ENCODE data around the gene HBD.
A peak's percentile ranks its signal among the peaks of the same experiment; 100 is the strongest.
"Not testable (repeated sequence)": the region's sequence is repeated elsewhere in the genome, so short reads cannot be mapped to it uniquely, and the experiment has no call there.

Gene HBD

GRCh38 chr11:5234381-5234834, at the start of gene HBD:
Gene HBD (minus strand): TSS chr11:5234483. CDS start chr11:5234433, 50 bp downstream.
- DNase-seq (ENCODE audit: insufficient read length, low spot score) (peak; percentile 5), FAIRE-seq (no peak)

GRCh38 chr11:5283882-5284281, 49.6 kb upstream of the HBD start:
- no peak for FAIRE-seq

GRCh38 chr11:5283086-5283485, 48.8 kb upstream of the HBD start:
- DNase-seq (ENCODE audit: insufficient read length, low spot score) (no peak), FAIRE-seq (no peak)

More at GRCh38 chr11:5283882-5284281, 49.6 kb upstream of the HBD start:
- DNase-seq (ENCODE audit: insufficient read length, low spot score), result no peak

GRCh38 chr11:5282628-5283027, 48.3 kb upstream of the HBD start:
- FAIRE-seq, result no peak

GRCh38 chr11:5281596-5281995, 47.3 kb upstream of the HBD start:
- DNase-seq (ENCODE audit: insufficient read length, low spot score) (no peak), FAIRE-seq (no peak)

More at GRCh38 chr11:5282628-5283027, 48.3 kb upstream of the HBD start:
- DNase-seq (ENCODE audit: insufficient read length, low spot score), result no peak

- FAIRE-seq, result peak; percentile 80
- peak; percentile 20 for DNase-seq (ENCODE audit: insufficient read length, low spot score)
These were observed 46.4 kb upstream of the HBD start for GRCh38 chr11:5280582-5281102.

DNA sequence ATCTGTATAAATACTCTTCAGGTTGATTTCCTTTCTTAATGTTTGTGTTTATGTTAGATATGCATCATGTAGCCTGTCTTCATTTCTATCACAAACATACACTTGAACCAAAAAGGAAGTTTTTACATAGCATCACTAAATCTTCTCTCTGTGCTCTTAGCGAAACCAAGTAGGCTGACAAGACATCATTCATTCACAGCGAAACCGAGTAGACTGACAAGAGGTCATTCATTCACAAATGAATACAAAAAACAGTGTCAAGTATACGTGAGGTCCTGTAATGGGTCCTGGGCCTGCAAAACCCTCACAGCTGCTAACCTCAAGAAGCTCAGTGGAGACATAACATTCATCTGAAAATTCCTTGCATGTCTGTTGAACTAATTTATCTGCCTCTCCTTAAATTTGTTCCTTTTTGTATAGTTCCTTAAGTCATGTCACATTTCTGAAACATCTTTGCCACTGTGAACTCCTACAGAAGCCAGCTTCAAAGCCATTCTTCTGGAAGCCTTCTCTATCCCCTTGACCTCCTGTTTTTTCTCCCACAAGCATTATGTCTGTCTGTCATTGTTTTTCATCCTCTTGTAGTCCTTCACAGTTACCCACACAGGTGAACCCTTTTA, 45.3 kb upstream of the HBD start:
- FAIRE-seq (no peak), DNase-seq (ENCODE audit: insufficient read length, low spot score) (no peak)

DNA sequence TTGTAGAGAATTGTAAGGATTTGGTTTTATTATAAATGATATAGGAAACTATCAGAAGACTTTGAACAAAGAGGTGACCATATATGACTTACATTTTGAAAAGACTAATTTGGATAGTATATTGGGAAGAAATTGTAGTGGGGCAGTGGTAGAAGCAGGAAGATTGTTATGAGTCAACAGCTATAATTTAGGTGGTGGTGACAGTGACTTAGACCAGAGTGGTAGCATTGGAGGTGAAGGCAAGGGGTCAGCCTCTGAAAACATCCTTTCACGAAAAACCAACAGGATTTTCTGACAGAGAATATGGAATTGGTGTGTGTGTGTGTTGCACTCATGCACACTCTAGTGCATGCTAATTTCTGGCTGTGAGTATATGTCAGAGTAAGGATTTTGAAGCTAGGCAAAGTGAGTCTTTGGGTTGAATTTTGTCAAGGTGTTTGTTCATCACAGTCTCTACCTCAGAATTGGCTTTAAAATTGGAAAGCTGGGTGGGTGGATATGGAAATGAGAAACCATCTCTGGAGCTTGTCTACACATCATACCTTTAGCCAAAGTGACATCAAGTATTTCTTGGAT, 43.6 kb upstream of the HBD start:
- DNase-seq (ENCODE audit: insufficient read length, low spot score), result no peak
- FAIRE-seq, result no peak

DNA sequence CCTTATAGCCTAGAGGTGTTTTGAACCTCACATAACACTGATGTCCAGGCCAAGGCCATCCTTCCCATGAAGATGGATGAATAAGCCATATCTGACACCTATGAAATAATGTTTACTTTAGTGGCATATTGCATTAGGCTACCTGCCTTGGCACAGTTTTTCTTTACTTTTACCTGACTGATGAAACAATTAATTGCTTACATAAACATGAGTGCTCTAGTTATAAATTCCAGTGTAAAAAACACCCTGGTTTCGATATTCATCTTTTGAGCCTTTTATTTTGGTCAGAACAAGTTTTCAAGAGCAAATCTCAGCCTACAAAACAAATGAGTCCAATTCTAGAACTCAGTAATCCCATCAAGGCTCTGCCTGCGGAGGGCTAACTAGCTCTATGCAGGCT, 42.4 kb upstream of the HBD start:
- DNase-seq (ENCODE audit: insufficient read length, low spot score) (no peak), FAIRE-seq (no peak)

- FAIRE-seq (no peak), DNase-seq (ENCODE audit: insufficient read length, low spot score) (no peak)
These were observed 41.3 kb upstream of the HBD start for GRCh38 chr11:5275369-5276110.

GRCh38 chr11:5274395-5274794, 40.1 kb upstream of the HBD start:
- no peak for DNase-seq (ENCODE audit: insufficient read length, low spot score)
- FAIRE-seq, result no peak

DNA sequence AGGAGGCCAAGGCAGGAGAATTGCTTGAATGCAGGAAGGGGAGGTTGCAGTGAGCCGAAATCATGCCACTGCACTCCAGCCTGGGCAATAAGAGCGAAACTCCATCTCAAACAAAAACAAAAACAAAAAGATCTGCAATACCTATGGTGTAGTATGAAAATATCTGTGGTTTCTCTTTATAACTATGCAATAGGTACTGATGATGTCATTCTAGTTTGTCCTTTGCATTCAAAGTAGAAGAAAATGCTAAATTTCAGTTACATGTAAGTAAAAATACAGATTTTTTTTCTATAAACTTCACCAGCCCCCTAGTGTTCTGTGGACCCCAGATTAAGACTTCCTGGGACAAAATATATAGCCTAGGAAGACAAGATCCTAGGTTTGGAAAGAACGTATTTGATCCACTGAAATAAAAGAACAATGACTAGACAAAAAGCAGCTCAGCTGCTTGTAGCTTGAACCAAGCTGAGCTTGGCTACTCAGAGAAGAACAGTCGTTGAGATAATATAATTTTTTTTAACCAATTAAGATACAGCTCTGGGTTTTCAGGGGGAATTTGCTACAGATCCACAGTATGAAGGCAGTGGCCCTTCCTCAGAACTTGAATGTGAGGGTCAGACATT, 38.2 kb upstream of the HBD start:
- DNase-seq (ENCODE audit: insufficient read length, low spot score) (no peak), FAIRE-seq (no peak)

DNA sequence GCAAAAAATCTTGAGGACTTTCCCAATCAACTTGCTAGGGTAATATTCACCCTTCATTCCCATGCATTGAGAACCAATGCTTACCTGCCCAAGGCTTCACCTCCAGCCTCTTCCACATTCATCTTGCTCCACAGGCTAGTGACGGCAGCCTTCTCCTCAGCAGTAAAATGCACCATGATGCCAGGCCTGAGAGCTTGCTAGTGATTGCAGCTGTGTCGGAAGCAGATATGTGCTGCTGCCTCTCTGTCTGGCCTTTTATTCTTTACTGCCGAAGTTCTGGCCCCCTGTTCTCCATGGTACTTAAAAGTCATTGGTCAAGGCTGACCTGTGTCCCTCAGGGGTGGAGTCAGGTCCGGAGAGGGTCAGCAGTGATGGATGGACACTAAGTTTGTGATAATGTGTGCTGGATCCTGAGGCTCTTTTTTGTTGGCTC, 35.4 kb upstream of the HBD start, which contains the start of gene HBE1:
Gene HBE1, minus strand, starts transcription at position 231 of the 433 bp plus-strand sequence. Its CDS starts 55 bp downstream, at position 176.
- FAIRE-seq (no peak), DNase-seq (ENCODE audit: insufficient read length, low spot score) (no peak)

GRCh38 chr11:5267033-5267563, 32.8 kb upstream of the HBD start:
- FAIRE-seq, result no peak
- no peak for DNase-seq (ENCODE audit: insufficient read length, low spot score)

DNA sequence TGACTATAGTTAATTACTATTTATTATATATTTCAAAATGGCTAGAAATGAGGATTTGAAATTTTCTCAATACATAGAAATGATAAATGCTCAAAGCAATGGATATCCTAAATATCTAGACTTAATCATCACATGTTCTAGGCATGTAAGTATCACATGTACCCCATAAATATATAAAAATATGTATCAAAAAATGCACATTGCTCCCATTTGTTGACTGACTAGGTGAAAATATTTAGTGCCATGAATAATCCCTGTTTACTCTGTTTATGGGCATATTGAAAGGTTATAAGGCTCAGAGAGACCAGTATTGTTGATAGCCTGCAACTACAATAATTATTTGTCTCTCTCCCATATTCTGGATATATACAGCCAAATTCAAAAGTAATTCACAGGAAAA, 32.3 kb upstream of the HBD start:
- FAIRE-seq (no peak), DNase-seq (ENCODE audit: insufficient read length, low spot score) (no peak)

DNA sequence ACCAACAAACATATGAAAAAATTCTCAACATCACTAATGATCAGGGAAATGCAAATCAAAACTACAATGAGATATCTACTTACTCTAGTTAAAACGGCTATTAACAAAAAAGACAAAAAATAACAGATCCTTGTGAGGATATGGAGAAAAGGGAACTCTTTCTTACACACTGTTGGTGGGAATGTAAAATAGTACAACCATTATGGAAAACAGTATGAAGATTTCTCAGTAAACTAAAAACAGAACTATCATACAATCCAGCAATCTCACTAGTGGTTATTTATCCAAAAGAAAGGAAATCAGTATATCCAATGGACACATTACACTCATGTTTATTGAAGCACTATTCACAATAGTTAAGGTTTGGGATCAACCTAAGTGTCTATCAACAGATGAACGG, 31.5 kb upstream of the HBD start:
- FAIRE-seq (no peak), DNase-seq (ENCODE audit: insufficient read length, low spot score) (no peak)

GRCh38 chr11:5258543-5259262, 24.4 kb upstream of the HBD start:
- FAIRE-seq (no peak), DNase-seq (ENCODE audit: insufficient read length, low spot score) (no peak)

- no peak for FAIRE-seq
These were observed 23.0 kb upstream of the HBD start for GRCh38 chr11:5257296-5257695.

GRCh38 chr11:5254646-5255413, 20.5 kb upstream of the HBD start, which contains the start of gene HBG2:
Gene HBG2 (minus strand): TSS chr11:5254781. CDS start chr11:5254728, 53 bp downstream.
- peak; percentile 62 for FAIRE-seq

More at GRCh38 chr11:5257296-5257695, 23.0 kb upstream of the HBD start:
- DNase-seq (ENCODE audit: insufficient read length, low spot score), result no peak

More at GRCh38 chr11:5254646-5255413, 20.5 kb upstream of the HBD start, which contains the start of gene HBG2:
- DNase-seq (ENCODE audit: insufficient read length, low spot score), result not testable (repeated sequence)
